AG20443 (cell line): ENCODE results near the gene PSMA2.
A peak's percentile ranks its signal among the peaks of the same experiment; 100 is the strongest.

Experiments
- DNase-seq: peaks from one replicate; pipeline ENCODE4 v3.0.0; 2012; ENCODE audit warnings: low spot score, mixed read lengths

The PSMA2 gene

GRCh38 chr7:42931834-42932651 is at the start of gene PSMA2, which contains the start of gene MRPL32:
Gene PSMA2 (minus strand): TSS chr7:42932174. CDS start chr7:42932158, 16 bp downstream.
Gene MRPL32 (plus strand): TSS chr7:42932376. CDS start chr7:42932387, 11 bp downstream.
- peak; percentile 99 for DNase-seq

DNA sequence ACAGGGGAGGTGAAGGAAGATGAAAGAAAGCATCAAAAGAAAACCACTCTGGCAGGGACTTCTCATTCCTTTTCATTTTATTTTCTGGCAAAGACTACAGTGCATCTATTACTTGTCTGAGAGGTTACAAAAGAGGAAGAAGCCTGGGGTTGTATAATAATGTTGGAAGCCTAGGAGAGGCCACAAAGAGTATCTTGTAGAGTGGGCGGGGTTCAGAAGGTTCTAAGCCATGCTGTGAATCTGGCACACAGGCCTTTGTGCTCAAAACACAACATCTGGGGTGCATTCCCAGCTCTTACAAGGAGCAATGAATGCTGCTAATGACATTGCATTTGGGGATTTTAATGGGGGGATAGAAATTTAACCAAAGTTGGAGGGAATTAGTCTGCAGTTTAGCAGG is 49.6 kb upstream of the PSMA2 start:
- DNase-seq, result no peak

DNA sequence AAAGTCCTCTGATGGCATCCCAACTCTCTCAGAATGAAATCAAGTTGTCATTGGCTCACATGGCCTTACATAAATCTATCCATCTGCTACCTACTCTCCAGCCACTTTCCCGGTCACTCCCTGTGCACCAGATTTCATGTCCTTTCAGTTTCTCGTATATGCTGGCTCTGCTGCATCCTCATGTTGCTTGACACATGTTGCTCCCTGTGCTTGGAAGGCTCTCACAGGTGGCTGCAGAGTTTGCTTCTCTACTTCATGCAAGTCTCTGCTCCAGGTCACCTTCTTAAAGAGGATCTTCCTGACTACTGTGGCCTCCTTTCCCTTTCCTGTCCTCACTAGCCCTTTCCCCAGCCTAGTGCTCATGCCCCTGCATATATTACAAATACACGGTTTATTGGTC is 48.5 kb upstream of the PSMA2 start:
- no peak for DNase-seq

- no peak for DNase-seq
These were observed 48.1 kb upstream of the PSMA2 start for GRCh38 chr7:42980084-42980483.

GRCh38 chr7:42978496-42978895 is 46.5 kb upstream of the PSMA2 start:
- DNase-seq, result no peak

DNA sequence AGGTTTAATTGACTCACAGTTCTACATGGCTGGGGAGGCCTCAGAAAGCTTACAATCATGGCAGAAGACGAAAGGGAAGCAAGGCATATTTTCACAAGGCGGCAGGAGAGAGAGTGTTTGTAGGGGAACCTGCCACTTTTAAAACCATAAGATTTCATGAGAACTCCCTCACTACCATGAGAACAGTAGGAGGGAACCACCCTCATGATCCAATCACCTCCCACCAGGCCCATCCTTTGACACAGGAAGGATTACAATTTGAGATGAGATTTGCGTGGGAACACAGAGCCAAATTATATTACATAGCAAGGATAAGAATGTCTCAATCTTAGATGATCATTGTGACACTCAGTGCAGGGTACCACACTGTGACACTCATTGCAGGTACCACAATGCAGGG is 44.4 kb upstream of the PSMA2 start:
- DNase-seq, result no peak

GRCh38 chr7:42972699-42973500 is 40.9 kb upstream of the PSMA2 start:
- DNase-seq, result peak; percentile 88

DNA sequence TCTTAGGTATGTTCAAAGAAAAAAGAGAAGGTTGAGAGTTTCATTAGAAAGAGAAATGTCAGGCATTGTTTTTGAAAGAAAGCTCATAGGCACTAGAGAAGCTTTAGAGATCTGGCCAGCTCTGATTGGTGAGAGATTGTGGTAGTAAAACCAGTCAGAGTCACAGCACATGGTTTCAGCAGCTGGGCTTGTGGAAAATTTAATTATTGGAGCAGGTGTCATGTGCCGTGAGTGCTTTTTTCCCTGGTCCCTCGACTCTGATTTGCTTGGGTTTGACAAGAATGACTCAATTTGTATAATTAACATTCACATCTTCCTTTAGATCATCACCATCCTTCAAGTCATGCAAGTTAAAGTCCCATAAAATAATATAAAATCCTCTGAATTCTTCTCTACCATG is 35.4 kb upstream of the PSMA2 start:
- no peak for DNase-seq

GRCh38 chr7:42964849-42965805 is 33.2 kb upstream of the PSMA2 start:
- peak; percentile 13 for DNase-seq

DNA sequence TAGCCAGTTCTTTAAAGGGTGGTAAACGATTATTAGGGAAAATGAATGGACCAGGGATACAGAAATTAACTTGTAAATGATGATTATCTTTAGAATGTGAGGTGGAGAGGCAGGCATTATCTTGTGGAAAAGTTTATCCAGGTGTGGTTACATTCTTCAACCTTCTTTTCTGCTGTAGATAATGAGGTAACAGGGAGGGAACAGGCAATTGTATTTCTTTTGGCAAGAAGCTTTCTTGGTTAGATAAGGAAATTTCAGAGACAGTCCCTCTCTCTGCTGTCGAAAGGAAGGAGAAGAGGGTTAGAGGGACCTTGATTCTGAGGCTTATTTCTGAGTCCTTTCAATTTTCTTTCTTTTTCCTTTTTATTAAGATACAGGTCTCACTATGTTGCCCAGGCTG is 32.3 kb upstream of the PSMA2 start:
- DNase-seq, result no peak

GRCh38 chr7:42961170-42961569 is 29.2 kb upstream of the PSMA2 start:
- DNase-seq, result no peak

DNA sequence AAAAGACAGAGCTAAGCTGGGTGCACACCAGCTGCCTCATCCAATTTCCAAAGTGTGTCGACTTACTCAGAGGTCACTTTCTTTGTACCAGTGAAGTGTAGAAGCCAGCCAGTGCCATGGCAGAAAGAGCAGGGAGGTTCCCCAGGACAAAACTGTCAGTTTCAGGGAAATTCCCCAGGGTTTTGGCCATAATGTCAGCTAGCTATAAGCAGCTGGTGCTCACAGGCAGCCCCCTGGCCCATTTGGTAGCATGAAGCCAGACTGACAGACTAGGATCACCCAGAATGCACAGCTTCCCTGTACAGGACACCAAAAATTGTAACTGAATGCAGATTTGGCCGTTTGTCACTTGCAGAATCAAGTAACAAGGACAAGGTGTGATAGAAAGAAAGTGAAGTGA is 28.8 kb upstream of the PSMA2 start:
- DNase-seq, result no peak

DNA sequence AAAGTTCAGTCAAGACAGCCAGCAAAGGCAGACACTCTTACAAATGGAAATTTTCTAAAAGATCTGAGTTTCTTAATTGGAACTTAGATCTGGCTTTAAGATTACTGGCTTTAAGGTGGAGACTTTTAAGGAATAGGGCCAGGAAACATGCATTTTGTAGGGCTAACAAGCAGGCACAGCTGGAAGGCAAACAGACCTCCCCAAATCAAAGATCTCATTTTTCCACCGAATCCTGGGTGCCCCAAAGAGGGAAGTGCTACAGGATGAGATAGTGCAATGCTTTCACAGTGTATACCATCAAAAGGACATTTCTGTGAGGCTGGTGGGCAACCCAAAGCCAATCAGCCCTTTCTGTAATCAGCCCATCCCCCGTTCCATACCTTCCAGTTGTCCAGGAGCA is 27.6 kb upstream of the PSMA2 start:
- DNase-seq, result no peak

DNA sequence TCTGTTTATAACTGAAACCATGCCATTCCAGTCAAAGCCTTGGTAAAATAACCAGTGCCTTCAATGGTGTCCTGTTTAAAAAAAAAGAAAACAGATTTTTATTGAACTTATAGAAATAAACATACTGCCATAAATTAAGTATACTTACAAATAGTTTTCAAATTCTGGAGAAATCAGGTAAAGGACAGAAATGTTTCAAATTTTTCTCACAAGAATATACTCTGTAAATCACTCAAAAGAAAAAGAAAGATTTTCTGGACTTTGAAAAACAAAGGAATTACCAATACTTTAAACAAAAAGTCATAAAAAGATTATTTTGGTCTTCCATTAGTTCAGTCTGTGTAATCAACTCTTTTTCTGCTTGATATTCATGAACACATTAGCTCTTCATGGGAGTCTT is 24.1 kb upstream of the PSMA2 start:
- DNase-seq, result no peak

GRCh38 chr7:42953994-42954393 is 22.0 kb upstream of the PSMA2 start:
- DNase-seq, result no peak

GRCh38 chr7:42952328-42952727 is 20.4 kb upstream of the PSMA2 start:
- no peak for DNase-seq

- no peak for DNase-seq
These were observed 18.4 kb upstream of the PSMA2 start for GRCh38 chr7:42950417-42950816.

GRCh38 chr7:42947521-42947920 is 15.5 kb upstream of the PSMA2 start:
- DNase-seq, result no peak

DNA sequence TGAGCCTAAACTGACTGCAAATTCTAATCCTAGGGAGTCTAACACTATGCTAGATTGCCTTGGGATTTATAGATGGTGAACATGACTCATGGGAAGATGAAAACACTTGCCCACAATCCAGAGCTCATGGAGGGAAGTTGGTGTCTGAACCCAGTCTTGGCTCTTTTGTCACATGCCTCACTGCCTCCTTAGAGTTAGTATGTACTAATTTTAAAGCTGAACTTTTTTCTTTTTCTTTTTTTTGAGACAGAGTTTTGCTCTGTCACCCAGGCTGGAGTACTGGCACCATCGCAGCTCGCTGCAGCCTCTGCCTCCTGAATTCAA is 14.6 kb upstream of the PSMA2 start:
- DNase-seq, result no peak

GRCh38 chr7:42945821-42946626 is 14.1 kb upstream of the PSMA2 start:
- DNase-seq, result peak; percentile 64
